T-helper 9 cell (primary cell): Measurements from ENCODE around the gene INTS3.
A peak's percentile ranks its signal among the peaks of the same experiment; 100 is the strongest.

ENCODE experiments used
- DNase-seq: peaks from one replicate; pipeline ENCODE4 v3.0.0-alpha.2; 2020
- total RNA-seq, 2 donors: gene quantifications; one replicate each; lab custom pipeline; 2026; lab: John Stamatoyannopoulos, UW

The INTS3 gene, protein sequence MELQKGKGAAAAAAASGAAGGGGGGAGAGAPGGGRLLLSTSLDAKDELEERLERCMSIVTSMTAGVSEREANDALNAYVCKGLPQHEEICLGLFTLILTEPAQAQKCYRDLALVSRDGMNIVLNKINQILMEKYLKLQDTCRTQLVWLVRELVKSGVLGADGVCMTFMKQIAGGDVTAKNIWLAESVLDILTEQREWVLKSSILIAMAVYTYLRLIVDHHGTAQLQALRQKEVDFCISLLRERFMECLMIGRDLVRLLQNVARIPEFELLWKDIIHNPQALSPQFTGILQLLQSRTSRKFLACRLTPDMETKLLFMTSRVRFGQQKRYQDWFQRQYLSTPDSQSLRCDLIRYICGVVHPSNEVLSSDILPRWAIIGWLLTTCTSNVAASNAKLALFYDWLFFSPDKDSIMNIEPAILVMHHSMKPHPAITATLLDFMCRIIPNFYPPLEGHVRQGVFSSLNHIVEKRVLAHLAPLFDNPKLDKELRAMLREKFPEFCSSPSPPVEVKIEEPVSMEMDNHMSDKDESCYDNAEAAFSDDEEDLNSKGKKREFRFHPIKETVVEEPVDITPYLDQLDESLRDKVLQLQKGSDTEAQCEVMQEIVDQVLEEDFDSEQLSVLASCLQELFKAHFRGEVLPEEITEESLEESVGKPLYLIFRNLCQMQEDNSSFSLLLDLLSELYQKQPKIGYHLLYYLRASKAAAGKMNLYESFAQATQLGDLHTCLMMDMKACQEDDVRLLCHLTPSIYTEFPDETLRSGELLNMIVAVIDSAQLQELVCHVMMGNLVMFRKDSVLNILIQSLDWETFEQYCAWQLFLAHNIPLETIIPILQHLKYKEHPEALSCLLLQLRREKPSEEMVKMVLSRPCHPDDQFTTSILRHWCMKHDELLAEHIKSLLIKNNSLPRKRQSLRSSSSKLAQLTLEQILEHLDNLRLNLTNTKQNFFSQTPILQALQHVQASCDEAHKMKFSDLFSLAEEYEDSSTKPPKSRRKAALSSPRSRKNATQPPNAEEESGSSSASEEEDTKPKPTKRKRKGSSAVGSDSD
- total RNA-seq: 67.3 to 88.5 reads per million in 2 donors

GRCh38 chr1:153727463-153728304 lies at the start of gene INTS3:
Gene INTS3, plus strand, starts transcription at chr1:153728050. Its CDS starts 585 bp downstream, at chr1:153728635.
- DNase-seq: peak; percentile 97

DNA sequence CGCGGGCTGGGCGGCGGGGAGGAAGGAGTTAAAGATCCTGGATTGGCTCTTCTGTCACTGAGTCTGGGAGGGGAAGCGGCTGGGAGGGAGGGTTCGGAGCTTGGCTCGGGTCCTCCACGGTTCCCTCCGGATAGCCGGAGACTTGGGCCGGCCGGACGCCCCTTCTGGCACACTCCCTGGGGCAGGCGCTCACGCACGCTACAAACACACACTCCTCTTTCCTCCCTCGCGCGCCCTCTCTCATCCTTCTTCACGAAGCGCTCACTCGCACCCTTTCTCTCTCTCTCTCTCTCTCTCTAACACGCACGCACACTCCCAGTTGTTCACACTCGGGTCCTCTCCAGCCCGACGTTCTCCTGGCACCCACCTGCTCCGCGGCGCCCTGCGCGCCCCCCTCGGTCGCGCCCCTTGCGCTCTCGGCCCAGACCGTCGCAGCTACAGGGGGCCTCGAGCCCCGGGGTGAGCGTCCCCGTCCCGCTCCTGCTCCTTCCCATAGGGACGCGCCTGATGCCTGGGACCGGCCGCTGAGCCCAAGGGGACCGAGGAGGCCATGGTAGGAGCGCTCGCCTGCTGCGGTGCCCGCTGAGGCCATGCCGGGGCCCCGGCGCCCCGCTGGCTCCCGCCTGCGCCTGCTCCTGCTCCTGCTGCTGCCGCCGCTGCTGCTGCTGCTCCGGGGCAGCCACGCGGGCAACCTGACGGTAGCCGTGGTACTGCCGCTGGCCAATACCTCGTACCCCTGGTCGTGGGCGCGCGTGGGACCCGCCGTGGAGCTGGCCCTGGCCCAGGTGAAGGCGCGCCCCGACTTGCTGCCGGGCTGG lies 49.1 kb upstream of the INTS3 start, which contains the start of gene NPR1:
NPR1 (plus strand) TSS at position 170 of the 818 bp plus-strand sequence; CDS start at position 591, 421 bp downstream.
- DNase-seq: peak; percentile 16

- DNase-seq: peak; percentile 16
Measured at GRCh38 chr1:153679337-153680119, 48.3 kb upstream of the INTS3 start.

GRCh38 chr1:153680120-153680403 lies 47.8 kb upstream of the INTS3 start:
- no peak for DNase-seq

GRCh38 chr1:153682730-153683129 lies 45.1 kb upstream of the INTS3 start:
- DNase-seq: no peak

GRCh38 chr1:153683854-153684253 lies 44.0 kb upstream of the INTS3 start:
- no peak for DNase-seq

GRCh38 chr1:153684892-153685291 lies 43.0 kb upstream of the INTS3 start:
- DNase-seq: no peak

- DNase-seq: no peak
Measured at GRCh38 chr1:153685544-153686340, 42.1 kb upstream of the INTS3 start.

DNA sequence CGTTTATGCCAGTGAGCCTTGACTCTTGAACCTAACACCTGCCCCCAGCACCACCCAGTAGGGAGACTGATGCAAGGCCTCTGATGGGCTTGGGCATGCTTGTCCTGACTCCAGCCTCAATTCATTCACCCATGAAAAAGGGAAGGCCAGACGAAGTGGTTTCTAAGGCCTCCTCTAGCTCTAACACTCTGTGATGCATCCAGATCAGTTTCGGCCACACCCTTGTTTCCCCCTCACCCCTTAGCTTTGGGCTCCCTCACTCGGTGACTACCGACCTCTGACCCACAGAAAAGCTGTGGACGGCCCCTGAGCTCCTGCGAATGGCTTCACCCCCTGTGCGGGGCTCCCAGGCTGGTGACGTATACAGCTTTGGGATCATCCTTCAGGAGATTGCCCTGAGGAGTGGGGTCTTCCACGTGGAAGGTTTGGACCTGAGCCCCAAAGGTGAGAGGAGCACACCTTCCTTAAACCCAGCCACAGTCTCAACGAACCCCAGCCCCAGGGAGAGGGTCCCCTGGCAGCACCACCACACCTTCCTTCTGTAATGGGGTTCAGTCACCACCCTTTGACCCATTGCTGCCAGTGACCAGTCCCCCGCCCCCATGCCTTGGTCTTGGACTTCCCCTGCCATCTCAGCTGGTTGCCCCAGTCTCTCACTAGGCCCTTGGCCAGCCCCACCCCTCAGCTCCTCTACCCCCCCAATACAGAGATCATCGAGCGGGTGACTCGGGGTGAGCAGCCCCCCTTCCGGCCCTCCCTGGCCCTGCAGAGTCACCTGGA lies 40.3 kb upstream of the INTS3 start:
- DNase-seq: no peak

DNA sequence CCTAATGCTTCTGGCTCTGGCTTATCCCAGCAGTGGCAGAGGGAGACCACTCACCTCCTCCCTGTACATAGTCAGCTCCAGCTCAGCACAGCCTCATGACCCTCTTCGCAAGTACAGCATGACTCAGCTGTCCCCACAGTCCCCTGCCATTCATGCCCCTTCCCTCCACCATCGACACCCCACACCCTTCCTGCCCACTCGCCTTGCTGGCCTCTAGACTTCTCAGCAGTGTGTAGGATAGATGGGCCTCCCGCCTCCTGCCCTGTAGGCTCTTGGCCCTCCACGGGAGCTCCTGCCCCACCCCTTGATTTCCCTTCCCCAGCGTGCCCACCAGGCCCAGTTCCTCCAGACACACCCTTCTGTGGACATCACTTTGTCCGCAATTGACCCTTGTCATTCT lies 39.6 kb upstream of the INTS3 start:
- DNase-seq: no peak

DNA sequence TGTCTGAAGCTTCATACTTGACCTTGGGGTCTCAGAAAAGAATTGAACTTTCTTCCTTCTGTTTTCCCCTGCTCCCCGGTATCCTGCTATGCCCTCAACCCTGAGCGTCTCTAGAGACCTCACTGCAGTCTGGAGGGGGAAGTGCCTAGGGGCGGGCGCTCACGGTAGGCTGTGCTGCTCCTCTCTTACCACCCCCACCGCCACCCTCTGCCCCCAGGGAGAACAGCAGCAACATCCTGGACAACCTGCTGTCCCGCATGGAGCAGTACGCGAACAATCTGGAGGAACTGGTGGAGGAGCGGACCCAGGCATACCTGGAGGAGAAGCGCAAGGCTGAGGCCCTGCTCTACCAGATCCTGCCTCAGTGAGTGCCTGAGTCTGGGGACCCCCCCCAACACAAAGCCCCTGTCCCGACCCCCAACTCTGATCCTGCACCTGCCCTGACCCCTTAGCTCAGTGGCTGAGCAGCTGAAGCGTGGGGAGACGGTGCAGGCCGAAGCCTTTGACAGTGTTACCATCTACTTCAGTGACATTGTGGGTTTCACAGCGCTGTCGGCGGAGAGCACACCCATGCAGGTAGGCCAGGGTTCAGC lies 39.0 kb upstream of the INTS3 start:
- no peak for DNase-seq

DNA sequence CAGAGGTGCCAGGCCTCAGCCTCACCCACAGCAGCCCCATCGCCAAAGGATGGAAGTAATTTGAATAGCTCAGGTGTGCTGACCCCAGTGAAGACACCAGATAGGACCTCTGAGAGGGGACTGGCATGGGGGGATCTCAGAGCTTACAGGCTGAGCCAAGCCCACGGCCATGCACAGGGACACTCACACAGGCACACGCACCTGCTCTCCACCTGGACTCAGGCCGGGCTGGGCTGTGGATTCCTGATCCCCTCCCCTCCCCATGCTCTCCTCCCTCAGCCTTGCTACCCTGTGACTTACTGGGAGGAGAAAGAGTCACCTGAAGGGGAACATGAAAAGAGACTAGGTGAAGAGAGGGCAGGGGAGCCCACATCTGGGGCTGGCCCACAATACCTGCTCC lies 34.4 kb upstream of the INTS3 start:
- DNase-seq: no peak

- no peak for DNase-seq
Measured at GRCh38 chr1:153696741-153697140, 31.1 kb upstream of the INTS3 start.

DNA sequence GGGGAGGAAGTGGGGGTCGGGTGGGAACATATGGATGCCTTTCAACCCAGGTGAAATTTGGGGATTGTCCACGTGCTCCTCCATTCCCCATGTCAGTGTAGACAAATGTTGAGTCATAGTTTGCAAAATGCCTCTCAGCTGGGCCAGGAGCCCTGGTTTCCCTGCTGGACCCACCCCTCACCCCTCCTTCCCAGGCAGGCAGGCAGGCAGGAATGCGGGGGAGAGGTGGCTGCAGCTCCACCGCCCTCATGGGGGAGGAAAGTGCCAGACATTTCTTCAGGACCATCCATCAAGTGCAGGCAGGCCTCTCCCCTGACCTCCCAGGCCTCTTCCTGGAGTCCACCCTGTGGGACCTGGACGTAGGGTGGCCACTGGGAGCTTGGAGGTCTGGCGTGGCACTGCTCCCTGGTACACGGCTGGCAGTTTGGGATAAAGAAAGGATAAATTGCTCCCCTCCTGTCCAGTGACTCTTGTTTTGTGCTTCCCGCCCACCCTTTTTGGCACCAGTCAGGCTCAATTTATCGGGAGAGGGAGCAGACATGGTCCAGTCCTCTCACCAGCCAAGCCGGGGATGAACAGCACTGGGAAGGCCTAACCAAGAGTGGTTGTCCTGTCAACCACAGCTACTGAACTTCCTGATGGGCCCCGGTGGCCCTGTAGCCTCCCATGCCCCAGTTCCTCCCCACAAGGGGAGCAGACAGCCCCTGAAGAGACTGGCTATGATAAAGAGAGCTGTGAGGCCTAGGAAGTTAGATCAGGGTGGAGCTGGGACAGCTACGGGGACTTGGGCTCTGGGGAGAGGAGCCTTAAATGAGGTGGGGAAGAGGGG lies 30.4 kb upstream of the INTS3 start:
- no peak for DNase-seq

DNA sequence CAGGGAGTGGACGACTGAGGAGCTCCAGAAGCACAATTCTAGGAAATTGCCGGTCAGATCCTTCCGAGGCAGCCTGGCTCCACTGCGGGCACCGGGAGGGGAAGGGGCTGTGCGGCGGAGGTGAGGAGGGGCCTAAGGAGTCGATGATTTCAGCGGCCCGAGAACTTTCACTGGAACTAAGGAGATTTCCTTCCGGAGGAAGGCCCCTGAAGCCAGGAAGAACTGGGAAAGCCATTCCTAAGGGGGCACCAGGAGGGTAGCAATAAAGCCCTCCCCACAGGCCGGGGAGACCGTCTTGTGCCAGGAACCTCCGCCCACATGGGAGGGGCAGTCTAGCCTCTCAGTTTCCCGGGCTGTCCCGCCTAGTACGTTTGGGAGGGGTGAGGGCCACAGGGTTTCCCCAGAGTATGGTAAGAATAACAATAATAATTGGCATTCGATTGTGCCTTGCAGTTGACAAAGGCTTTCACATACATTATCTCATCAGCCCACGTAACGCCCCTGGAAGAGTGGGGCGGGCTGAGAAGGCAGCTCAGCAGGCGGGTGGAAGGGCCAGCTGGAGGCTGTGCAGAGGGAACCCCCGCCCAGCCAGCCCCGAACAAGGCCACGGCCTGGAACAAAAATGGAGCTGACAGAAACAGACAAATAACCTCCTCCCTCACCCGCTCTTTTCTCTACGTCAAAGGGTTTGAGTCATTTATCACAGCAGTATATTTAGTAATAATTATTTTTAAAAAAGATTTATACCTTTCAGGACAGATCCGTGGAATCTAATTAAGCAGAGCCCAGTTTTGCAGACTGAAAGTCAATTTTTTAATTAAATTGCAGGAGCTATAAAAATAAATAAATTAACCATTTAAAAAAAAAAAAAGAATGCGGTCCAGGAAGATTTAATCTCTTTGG lies 29.6 kb upstream of the INTS3 start:
- no peak for DNase-seq

GRCh38 chr1:153698923-153699714 lies 28.7 kb upstream of the INTS3 start:
- DNase-seq: no peak
